Measurements from ENCODE around the gene FLRT1.

DNA sequence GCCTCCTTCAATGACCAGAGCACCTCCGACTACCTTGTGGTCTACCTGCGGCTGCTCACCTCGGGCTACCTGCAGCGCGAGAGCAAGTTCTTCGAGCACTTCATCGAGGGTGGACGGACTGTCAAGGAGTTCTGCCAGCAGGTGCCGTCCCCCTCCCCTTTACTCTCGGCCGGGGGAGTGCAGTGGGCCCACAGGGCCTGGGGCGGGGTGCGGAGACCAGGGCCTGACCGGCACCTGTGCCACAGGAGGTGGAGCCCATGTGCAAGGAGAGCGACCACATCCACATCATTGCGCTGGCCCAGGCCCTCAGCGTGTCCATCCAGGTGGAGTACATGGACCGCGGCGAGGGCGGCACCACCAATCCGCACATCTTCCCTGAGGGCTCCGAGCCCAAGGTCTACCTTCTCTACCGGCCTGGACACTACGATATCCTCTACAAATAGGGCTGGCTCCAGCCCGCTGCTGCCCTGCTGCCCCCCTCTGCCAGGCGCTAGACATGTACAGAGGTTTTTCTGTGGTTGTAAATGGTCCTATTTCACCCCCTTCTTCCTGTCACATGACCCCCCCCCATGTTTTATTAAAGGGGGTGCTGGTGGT is 38.5 kb upstream of the FLRT1 start:
- TF ChIP-seq, protein P1, sequence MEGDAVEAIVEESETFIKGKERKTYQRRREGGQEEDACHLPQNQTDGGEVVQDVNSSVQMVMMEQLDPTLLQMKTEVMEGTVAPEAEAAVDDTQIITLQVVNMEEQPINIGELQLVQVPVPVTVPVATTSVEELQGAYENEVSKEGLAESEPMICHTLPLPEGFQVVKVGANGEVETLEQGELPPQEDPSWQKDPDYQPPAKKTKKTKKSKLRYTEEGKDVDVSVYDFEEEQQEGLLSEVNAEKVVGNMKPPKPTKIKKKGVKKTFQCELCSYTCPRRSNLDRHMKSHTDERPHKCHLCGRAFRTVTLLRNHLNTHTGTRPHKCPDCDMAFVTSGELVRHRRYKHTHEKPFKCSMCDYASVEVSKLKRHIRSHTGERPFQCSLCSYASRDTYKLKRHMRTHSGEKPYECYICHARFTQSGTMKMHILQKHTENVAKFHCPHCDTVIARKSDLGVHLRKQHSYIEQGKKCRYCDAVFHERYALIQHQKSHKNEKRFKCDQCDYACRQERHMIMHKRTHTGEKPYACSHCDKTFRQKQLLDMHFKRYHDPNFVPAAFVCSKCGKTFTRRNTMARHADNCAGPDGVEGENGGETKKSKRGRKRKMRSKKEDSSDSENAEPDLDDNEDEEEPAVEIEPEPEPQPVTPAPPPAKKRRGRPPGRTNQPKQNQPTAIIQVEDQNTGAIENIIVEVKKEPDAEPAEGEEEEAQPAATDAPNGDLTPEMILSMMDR (IDR thresholded peaks at IDR 0.05): no peak
- TF ChIP-seq POLR2A (IDR thresholded peaks at IDR 0.05): no peak
